Body of pancreas (tissue), 4 donors: ENCODE results near the gene FBLN2.

Experiments
- POLR2A ChIP-seq, 3 donors: fragments of 450-650 bp; IDR thresholded peaks; one replicate each; pipeline ENCODE4 v1.6.1; 2016; ENCODE audit warnings: antibody characterized with exemption in 3 of 3, mild to moderate bottlenecking in 2 of 3
- TF ChIP-seq, protein P1 (sequence below), 7 experiments: fragments of 450-650 bp in 4 of 7; fragments of 200-600 bp in 3 of 7; sonication (generic) in 3 of 7; IDR thresholded peaks; one replicate each; pipeline ENCODE4 v1.5.1; 2016 to 2019; ENCODE audit warnings: antibody characterized with exemption in 7 of 7

- TF ChIP-seq, protein P1, sequence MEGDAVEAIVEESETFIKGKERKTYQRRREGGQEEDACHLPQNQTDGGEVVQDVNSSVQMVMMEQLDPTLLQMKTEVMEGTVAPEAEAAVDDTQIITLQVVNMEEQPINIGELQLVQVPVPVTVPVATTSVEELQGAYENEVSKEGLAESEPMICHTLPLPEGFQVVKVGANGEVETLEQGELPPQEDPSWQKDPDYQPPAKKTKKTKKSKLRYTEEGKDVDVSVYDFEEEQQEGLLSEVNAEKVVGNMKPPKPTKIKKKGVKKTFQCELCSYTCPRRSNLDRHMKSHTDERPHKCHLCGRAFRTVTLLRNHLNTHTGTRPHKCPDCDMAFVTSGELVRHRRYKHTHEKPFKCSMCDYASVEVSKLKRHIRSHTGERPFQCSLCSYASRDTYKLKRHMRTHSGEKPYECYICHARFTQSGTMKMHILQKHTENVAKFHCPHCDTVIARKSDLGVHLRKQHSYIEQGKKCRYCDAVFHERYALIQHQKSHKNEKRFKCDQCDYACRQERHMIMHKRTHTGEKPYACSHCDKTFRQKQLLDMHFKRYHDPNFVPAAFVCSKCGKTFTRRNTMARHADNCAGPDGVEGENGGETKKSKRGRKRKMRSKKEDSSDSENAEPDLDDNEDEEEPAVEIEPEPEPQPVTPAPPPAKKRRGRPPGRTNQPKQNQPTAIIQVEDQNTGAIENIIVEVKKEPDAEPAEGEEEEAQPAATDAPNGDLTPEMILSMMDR (IDR thresholded peaks at IDR 0.05): no peak
- TF ChIP-seq POLR2A (IDR thresholded peaks at IDR 0.05): no peak
Observed at GRCh38 chr3:13542142-13542541, 6.8 kb upstream of the FBLN2 start.
